ENCODE measurements around the gene ATP23. TPM values are rescaled to one million over a fixed set of nuclear protein-coding genes. Genes with fewer than 3 reads are reported as not detected.

Gene ATP23
- polyA plus RNA-seq, 3 donors: 4.3 to 11.0 (median 7.6) TPM

- WGBS, 3 donors: 33 to 48% (median 42%) methylated on average over 2 to 3 of the region's 3 CpGs
- no peak overlapping the region for H3K27ac ChIP-seq (ENCODE audit: low read depth, low read length)
These were observed 67.3 kb downstream of the ATP23 start for GRCh38 chr12:58008634-58009033.

Other genes starting within 250 kb of the ATP23 start
- gene OS9, start 247.4 kb upstream of the ATP23 start, polyA plus RNA-seq: 100 to 1,000 TPM; 176 to 204 (median 192) TPM
- 1 to 10 TPM in 2 of 3 donors, under 1 TPM in 1; 0.77 to 3.1 (median 2.2) TPM for gene AGAP2, start 202.8 kb upstream of the ATP23 start, polyA plus RNA-seq
- gene TSPAN31, start 196.5 kb upstream of the ATP23 start, polyA plus RNA-seq: 10 to 100 TPM; 30.1 to 38.8 (median 36.2) TPM
- gene CDK4, start 189.3 kb upstream of the ATP23 start, polyA plus RNA-seq: 10 to 100 TPM; 50.9 to 96.4 (median 73.9) TPM
- 1 to 10 TPM; 5.3 to 8.8 (median 7.4) TPM for gene MARCHF9, start 186.5 kb upstream of the ATP23 start, polyA plus RNA-seq
- 1 to 10 TPM in 2 of 3 donors, not detected in 1; 3.0 to 4.2 TPM for gene CYP27B1, start 174.5 kb upstream of the ATP23 start, polyA plus RNA-seq
- gene METTL1, start 169.5 kb upstream of the ATP23 start, polyA plus RNA-seq: 10 to 100 TPM; 20.9 to 25.8 (median 24.9) TPM
- 10 to 100 TPM in 1 of 3 donors, 1 to 10 TPM in 2; 5.5 to 12.0 (median 6.3) TPM for gene EEF1AKMT3, start 169.0 kb upstream of the ATP23 start, polyA plus RNA-seq
- 10 to 100 TPM; 14.4 to 32.6 (median 23.8) TPM for gene TSFM, start 158.8 kb upstream of the ATP23 start, polyA plus RNA-seq
- gene AVIL, start 122.8 kb upstream of the ATP23 start, polyA plus RNA-seq: 1 to 10 TPM; 3.4 to 7.0 (median 6.9) TPM
- 100 to 1,000 TPM in 1 of 3 donors, 10 to 100 TPM in 2; 76.0 to 106 (median 96.4) TPM for gene CTDSP2, start 94.8 kb upstream of the ATP23 start, polyA plus RNA-seq